ENCODE measurements around the gene STUB1.

STUB1 gene

DNA sequence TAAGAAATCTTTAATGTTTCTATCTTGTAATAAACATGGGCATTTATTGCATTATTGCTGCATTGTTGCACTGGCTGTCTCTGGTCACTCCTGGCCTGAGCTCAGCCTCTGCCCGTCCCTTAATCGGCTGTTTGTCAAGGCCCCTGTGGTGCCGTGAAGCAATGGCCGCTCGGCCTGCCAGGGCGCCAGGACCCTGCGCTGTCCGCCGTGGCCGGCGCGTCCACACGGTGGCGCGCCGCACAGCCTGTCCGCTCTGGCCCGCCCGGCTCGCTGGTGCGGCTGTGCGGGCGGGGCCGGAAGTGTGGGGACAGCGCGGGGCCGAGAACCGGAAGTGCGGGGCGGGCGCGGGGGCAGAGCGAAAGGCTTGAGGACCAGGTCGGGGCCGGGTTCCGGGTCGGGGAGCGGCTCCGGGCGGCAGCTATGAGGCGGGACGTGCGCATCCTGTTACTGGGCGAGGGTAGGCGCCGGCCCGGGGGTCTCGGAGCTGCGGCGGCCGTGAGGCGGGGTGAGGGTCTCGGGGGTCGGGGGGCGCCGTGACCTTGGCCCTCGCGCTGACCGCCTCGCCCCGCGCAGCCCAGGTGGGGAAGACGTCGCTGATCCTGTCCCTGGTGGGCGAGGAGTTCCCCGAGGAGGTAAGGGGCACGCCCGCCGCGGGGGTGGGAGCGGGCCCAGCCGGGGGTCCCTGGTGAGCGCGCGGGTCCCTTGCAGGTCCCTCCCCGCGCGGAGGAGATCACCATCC is 12.3 kb upstream of the STUB1 start, which contains the start of gene RHOT2:
Gene RHOT2 (plus strand): TSS at position 353 of the 739 bp plus-strand sequence. CDS start 68 bp downstream, at position 421.
- H2AFZ ChIP-seq (ENCODE audit: low read depth, low read length): peak within 1 kb of the TSS; percentile 95

DNA sequence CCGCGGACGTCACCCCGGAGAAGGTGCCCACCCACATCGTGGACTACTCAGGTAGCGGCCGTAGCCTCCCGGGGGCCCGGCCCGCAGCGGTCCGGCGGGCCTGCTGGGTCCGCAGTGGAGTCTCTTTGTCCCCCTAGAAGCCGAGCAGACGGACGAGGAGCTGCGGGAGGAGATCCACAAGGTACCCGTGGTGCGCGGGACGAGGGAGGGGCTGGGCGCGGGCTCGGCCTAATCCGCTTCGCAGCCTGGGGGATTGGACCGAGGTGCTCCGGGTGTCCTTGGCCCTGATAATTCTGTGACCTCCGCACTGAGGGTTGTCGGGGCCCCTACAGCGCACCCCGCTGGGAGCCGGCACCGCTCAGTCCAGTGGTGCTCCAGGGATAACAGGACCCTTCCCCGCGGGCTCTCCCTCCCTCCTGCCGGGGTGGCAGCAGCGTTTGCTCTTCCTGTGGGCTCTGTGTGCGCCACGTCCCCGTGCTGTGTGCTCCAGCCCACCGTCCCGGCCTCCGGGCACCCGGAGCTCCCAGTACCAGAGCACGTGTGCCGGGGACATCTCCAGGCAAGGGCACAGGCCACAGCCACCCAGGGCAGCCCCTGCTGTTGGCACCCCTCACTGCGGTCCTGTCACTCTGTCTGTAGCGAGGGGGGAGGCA is 11.6 kb upstream of the STUB1 start:
- ATAC-seq (ENCODE audit: insufficient read depth, low read depth) (peak; percentile 18), DNase-seq (no peak)
- Histone ChIP-seq H3K9ac (ENCODE audit: low read depth, low read length) (peak overlapping the region; percentile 99), H4K20me1 (ENCODE audit: insufficient read depth, low read length) (peaks cover 40% of the 10 kb centered on the region), H3K36me3 (ENCODE audit: insufficient read depth, low read length) (peaks cover 73% of the 10 kb centered on the region), H3K27me3 (ENCODE audit: insufficient read depth, low read length, poor library complexity) (no peaks in the 10 kb centered on the region), H3K4me1 (ENCODE audit: insufficient read depth, low read length) (peaks cover 31% of the 10 kb centered on the region), H3K4me3 (ENCODE audit: low read depth in 1 of 2, low read length in 2 of 2) (peak overlapping the region; percentile 96 to 97; a peak in 3 of 4 replicates), H3K4me2 (ENCODE audit: insufficient read depth, low read length) (peak overlapping the region; percentile 95), H2AFZ (ENCODE audit: low read depth, low read length) (peak overlapping the region; percentile 95), H3K79me2 (ENCODE audit: insufficient read depth, low read length) (peaks cover 40% of the 10 kb centered on the region), H3K27ac (ENCODE audit: low read length) (peak overlapping the region; percentile 78), H3K9me3 (ENCODE audit: insufficient read depth, low read length, severe bottlenecking) (no peaks in the 10 kb centered on the region)
- no peak for TF ChIP-seq EZH2 (IDR thresholded peaks at IDR 0.05; ENCODE audit: borderline replicate concordance, low read depth, low read length, severe bottlenecking)
- TF ChIP-seq, protein P1, sequence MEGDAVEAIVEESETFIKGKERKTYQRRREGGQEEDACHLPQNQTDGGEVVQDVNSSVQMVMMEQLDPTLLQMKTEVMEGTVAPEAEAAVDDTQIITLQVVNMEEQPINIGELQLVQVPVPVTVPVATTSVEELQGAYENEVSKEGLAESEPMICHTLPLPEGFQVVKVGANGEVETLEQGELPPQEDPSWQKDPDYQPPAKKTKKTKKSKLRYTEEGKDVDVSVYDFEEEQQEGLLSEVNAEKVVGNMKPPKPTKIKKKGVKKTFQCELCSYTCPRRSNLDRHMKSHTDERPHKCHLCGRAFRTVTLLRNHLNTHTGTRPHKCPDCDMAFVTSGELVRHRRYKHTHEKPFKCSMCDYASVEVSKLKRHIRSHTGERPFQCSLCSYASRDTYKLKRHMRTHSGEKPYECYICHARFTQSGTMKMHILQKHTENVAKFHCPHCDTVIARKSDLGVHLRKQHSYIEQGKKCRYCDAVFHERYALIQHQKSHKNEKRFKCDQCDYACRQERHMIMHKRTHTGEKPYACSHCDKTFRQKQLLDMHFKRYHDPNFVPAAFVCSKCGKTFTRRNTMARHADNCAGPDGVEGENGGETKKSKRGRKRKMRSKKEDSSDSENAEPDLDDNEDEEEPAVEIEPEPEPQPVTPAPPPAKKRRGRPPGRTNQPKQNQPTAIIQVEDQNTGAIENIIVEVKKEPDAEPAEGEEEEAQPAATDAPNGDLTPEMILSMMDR (IDR thresholded peaks at IDR 0.05; ENCODE audit: borderline replicate concordance, extremely low read depth, low read length, poor library complexity, severe bottlenecking): no peak

More for the DNA sequence above, 12.3 kb upstream of the STUB1 start, which contains the start of gene RHOT2:
- Histone ChIP-seq H3K4me3 (ENCODE audit: low read depth in 1 of 2, low read length in 2 of 2) (peak within 1 kb of the TSS; percentile 96 to 97), H3K27ac (ENCODE audit: low read length) (peak within 1 kb of the TSS; percentile 78), H3K4me2 (ENCODE audit: insufficient read depth, low read length) (peak within 1 kb of the TSS; percentile 95), H3K4me1 (ENCODE audit: insufficient read depth, low read length) (peaks cover 31% of the 10 kb centered on the region), H3K9me3 (ENCODE audit: insufficient read depth, low read length, severe bottlenecking) (no peaks in the 10 kb centered on the region), H3K36me3 (ENCODE audit: insufficient read depth, low read length) (peaks cover 67% of the 10 kb centered on the region), H4K20me1 (ENCODE audit: insufficient read depth, low read length) (peaks cover 37% of the 10 kb centered on the region), H3K27me3 (ENCODE audit: insufficient read depth, low read length, poor library complexity) (no peaks in the 10 kb centered on the region), H3K79me2 (ENCODE audit: insufficient read depth, low read length) (peaks cover 40% of the 10 kb centered on the region), H3K9ac (ENCODE audit: low read depth, low read length) (peak within 1 kb of the TSS; percentile 99)
- TF ChIP-seq, protein P1 (IDR thresholded peaks at IDR 0.05; ENCODE audit: borderline replicate concordance, extremely low read depth, low read length, poor library complexity, severe bottlenecking): peak; percentile 96
- TF ChIP-seq EZH2 (IDR thresholded peaks at IDR 0.05; ENCODE audit: borderline replicate concordance, low read depth, low read length, severe bottlenecking): no peak
- DNase-seq (peak; percentile 93), ATAC-seq (ENCODE audit: insufficient read depth, low read depth) (peak; percentile 94)

DNA sequence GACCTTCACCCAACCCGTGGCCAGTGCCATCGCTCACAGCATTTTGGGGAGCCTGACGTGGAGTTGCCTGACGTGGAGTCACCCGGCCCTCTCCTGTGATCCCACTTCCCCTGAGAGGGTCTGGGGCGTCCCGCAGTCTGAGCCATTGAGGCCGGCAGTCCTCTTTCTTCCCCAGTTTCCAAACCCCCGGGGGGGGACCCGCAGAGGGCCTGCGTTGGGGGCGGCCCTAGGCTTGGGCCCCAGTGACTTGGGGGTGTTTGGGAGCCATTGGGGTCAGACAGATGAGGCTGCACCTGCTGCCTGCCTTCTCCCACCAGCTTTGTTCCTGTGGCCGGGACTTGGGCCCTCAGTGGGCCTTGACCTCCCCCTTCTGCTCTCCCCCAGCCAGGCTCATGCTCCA is 10.5 kb upstream of the STUB1 start:
- H3K4me1 ChIP-seq (ENCODE audit: insufficient read depth, low read length): peaks cover 31% of the 10 kb centered on the region
- no peak overlapping the region for H2AFZ ChIP-seq (ENCODE audit: low read depth, low read length)
- H3K4me2 ChIP-seq (ENCODE audit: insufficient read depth, low read length): peak overlapping the region; percentile 95
- no peaks in the 10 kb centered on the region for H3K27me3 ChIP-seq (ENCODE audit: insufficient read depth, low read length, poor library complexity)
- peaks cover 46% of the 10 kb centered on the region for H4K20me1 ChIP-seq (ENCODE audit: insufficient read depth, low read length)
- H3K36me3 ChIP-seq (ENCODE audit: insufficient read depth, low read length): peaks cover 73% of the 10 kb centered on the region
- H3K9me3 ChIP-seq (ENCODE audit: insufficient read depth, low read length, severe bottlenecking): no peaks in the 10 kb centered on the region
- peak overlapping the region; percentile 99; the same call in 1 of the 2 replicates for H3K9ac ChIP-seq (ENCODE audit: low read depth, low read length)
- H3K27ac ChIP-seq (ENCODE audit: low read length): no peak overlapping the region
- H3K4me3 ChIP-seq (ENCODE audit: low read depth in 1 of 2, low read length in 2 of 2): peak overlapping the region in 1 of 2 experiments; percentile 96; a peak in 2 of 4 replicates
- TF ChIP-seq, protein P1 (IDR thresholded peaks at IDR 0.05; ENCODE audit: borderline replicate concordance, extremely low read depth, low read length, poor library complexity, severe bottlenecking): no peak
- ATAC-seq (ENCODE audit: insufficient read depth, low read depth) (no peak), DNase-seq (no peak)
- H3K79me2 ChIP-seq (ENCODE audit: insufficient read depth, low read length): peaks cover 40% of the 10 kb centered on the region

All from DND-41 (cell line).